22Rv1 (cell line): ENCODE measurements around the gene SYNM.

Experiments
- H3K27ac ChIP-seq: fragments of 450-650 bp; 2 replicates; pipeline ENCODE4 v1.5.1; 2017
- ZFX ChIP-seq: fragments of 450-650 bp; IDR thresholded peaks from 2 replicates; pipeline ENCODE4 v1.6.1; 2017; ENCODE audit warnings: antibody characterized with exemption, borderline replicate concordance
- TF ChIP-seq, protein P1 (sequence below): fragments of 450-650 bp; IDR thresholded peaks from 2 replicates; pipeline ENCODE4 v1.5.1; 2017; ENCODE audit warnings: mild to moderate bottlenecking

SYNM gene

DNA sequence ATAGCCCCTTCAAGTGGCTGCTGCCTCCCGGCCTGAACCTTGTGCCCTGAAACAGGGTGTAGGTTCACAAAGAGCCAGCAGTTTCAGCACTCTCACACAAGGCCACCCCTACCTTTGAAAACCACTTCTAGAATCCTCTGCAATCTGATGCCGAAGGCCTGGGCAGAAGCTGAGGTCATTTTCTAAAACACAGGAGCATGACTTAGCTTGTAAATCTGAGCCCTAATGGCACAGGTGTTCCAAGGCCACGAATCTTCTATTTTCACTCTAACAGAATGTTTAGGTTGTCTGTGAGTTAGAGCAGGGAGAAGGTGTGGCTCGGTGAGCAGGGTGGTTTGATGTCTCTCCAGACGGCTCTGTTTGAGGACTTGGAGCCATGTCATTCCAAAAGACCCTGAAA, 62.3 kb downstream of the SYNM start:
- TF ChIP-seq, protein P1, sequence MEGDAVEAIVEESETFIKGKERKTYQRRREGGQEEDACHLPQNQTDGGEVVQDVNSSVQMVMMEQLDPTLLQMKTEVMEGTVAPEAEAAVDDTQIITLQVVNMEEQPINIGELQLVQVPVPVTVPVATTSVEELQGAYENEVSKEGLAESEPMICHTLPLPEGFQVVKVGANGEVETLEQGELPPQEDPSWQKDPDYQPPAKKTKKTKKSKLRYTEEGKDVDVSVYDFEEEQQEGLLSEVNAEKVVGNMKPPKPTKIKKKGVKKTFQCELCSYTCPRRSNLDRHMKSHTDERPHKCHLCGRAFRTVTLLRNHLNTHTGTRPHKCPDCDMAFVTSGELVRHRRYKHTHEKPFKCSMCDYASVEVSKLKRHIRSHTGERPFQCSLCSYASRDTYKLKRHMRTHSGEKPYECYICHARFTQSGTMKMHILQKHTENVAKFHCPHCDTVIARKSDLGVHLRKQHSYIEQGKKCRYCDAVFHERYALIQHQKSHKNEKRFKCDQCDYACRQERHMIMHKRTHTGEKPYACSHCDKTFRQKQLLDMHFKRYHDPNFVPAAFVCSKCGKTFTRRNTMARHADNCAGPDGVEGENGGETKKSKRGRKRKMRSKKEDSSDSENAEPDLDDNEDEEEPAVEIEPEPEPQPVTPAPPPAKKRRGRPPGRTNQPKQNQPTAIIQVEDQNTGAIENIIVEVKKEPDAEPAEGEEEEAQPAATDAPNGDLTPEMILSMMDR, result no peak
- no peak for TF ChIP-seq ZFX

DNA sequence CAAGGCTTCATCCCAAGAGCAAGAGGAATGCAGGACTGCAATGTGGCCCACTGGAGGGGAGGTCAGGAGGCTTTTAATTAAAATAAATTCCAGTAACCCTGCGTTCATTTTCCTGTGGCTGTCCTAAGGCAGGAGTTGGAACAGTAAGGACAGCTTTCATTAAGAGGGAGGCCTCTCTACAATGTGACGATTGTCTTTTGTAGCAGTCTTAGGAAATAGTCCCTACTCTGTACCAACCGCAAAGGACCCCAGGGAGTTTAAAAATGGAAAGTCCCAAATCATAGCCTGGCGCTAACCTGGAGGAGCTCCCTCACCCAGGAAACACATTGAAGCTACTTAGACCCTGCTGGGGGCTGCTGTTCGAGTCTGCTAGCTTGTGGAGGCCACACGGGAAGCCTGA, 62.8 kb downstream of the SYNM start:
- TF ChIP-seq, protein P1, result no peak
- TF ChIP-seq ZFX, result no peak
- H3K27ac ChIP-seq, result no peak overlapping the region

More for the DNA sequence above, 62.3 kb downstream of the SYNM start:
- no peak overlapping the region for H3K27ac ChIP-seq

DNA sequence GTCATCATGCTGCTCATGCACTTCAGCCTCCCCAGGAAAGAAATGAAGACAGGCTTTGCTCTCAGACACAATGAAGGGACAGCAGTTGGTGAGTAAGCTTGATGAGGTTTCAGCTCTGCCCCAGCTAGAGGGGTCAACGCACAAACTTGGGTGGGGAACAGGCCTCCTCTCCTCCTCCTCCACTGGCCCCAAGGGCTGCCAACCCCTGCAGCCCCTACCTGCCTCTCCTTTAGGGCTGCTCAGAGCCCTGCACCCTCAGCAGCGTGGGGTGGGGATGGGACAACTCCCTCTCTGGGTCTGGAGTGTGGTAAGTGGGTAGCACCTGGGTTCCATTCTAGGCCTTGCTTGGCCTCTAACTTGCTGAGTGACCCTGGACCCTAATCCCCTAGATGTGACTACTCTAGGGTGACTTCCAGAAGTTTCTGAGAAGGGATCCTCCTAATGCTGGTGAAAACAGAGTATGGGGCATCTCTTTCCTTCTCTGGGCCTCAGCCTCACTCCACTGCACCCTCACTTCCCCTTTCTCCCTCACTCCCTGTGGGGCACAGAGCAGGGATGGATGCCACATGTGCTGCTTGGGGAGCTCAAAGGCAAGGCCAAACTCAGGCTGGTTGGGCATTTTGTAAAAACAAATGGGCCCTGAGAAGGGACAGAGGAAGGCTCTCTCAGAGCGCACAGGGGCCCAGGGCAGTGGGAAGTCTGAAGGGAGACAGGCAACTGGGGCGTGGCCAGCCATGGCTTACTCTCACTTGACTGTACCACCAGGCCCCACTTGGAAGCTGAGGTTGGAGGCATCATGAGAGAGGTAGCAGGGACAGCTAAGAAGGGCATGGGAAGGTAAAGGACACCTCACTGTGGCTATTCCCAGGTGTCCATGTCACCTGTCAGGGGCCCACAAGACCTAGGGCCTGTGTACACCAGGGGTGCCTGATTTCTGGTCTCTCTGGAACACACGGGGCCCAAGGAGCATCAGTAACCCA, 64.0 kb downstream of the SYNM start:
- no peak for TF ChIP-seq ZFX
- TF ChIP-seq, protein P1, result no peak
- no peak overlapping the region for H3K27ac ChIP-seq

DNA sequence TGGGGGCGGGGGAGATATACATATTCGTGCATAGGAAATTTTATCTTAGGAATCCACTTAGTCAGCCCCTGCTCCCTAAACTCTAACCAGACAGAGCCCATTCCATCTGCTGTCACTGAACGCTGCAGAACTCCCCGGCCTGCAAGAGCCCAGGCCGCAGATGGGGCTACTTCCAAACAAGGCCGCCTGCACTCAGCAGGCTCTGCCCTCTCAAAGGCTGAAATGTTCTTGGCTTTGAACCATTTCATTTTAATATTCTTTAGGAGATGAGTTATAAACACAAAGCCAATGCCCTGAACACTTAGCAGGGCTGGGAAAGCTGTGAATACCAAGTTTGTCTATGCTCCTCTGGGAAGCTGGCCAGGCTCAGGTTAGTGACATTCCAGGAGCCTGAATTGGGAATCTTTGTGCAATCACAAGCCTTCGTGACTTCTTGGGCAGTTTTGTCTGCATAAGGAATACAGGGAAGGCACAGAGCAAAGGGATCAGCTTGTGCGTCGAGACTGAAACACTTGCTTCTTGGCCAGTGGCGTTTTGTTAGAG, 65.0 kb downstream of the SYNM start:
- no peak overlapping the region for H3K27ac ChIP-seq

DNA sequence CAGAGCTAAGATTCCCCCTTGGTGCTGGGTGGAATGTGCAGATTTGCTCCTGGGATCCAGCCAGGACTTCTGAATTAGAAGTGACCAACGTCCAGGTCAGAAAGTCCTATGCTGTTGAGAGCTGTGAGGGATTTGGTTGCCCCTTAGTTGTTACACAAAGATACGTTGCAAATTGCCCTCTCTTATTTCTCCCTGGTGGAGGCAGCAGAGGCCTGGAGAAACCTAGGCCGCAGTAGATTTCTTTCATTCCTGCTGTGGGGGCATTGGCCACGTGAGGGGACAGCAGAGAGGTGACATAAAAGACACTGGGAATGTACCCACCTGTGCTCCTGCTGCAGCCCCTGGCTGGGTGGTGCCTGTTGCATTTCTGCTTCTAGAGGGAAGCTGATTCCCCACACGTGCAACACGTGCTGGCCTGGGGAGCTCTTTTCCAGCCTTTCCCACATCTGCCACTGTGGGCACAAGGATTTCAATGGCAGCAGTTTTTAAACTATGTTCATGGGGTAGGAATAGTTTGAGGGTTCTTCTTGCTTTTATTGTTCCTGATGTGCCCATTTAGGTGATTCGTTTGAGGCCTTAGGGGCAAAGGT, 65.7 kb downstream of the SYNM start:
- no peak overlapping the region for H3K27ac ChIP-seq
- TF ChIP-seq, protein P1, result no peak
- no peak for TF ChIP-seq ZFX

More for the DNA sequence above, 65.0 kb downstream of the SYNM start:
- no peak for TF ChIP-seq ZFX
- TF ChIP-seq, protein P1, result no peak

DNA sequence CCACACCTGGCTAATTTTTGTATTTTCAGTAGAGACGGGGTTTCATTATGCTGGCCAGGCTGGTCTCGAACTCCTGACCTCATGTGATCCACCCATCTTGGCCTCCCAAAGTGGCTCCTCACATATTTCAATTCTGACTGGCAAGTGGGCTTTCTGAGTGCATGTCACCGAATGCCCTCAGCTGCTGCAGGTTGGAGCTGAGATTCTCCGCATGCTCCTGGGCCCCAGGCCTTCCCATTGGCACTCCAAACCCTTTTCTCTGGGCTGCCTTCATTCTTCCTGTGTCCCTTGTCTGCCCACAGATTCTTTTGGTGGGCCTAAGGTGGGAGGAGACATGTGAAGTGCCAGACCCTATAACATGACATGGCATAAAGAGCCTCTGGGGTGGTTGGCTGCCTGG, 67.3 kb downstream of the SYNM start:
- TF ChIP-seq, protein P1, result no peak
- TF ChIP-seq ZFX, result no peak
- H3K27ac ChIP-seq, result no peak overlapping the region
